ENCODE measurements around the gene TEX53. TPM values are rescaled to one million over a fixed set of nuclear protein-coding genes. Genes with fewer than 3 reads are reported as not detected.

Gene TEX53
- total RNA-seq, 6 experiments from 2014 or later: not detected

DNA sequence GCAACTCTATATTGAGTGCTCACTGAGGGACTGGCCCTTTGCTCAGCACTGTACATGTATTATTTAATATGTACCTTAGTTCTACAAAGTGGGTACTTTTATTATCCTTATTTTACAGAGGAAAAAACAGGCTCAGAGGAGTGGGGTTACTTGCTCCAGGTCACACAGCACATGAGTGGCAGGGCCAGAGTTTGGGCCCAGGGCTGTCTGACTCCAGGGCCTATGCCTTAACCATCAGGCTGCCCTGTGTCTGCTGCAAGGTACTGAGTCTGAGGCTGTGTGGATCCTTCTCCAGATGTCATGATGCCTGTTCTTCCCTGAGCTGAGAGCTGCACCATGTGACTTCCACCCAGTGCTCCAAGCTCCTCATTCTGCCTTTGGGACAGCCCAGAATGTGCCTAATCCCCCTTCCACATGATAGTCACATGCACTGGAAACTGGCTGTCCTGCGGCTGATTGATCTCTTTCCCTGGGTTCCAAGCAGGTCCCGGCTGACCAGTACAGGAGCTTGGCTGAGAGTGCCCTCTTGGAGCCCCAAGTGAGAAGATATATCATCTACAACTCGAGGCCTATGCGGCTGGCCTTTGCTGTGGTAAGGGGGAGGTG is 31.1 kb downstream of the TEX53 start:
- H3K36me3 ChIP-seq: peaks cover 0 to 15% (median 2%) of the 10 kb centered on the region in 4 donors
- H3K27ac ChIP-seq: no peak overlapping the region
- H3K4me1 ChIP-seq: peaks cover 0 to 5% (median 0%) of the 10 kb centered on the region in 4 donors
- TF ChIP-seq POLR2A (IDR thresholded peaks at IDR 0.05): no peak
- TF ChIP-seq, protein P1, sequence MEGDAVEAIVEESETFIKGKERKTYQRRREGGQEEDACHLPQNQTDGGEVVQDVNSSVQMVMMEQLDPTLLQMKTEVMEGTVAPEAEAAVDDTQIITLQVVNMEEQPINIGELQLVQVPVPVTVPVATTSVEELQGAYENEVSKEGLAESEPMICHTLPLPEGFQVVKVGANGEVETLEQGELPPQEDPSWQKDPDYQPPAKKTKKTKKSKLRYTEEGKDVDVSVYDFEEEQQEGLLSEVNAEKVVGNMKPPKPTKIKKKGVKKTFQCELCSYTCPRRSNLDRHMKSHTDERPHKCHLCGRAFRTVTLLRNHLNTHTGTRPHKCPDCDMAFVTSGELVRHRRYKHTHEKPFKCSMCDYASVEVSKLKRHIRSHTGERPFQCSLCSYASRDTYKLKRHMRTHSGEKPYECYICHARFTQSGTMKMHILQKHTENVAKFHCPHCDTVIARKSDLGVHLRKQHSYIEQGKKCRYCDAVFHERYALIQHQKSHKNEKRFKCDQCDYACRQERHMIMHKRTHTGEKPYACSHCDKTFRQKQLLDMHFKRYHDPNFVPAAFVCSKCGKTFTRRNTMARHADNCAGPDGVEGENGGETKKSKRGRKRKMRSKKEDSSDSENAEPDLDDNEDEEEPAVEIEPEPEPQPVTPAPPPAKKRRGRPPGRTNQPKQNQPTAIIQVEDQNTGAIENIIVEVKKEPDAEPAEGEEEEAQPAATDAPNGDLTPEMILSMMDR (IDR thresholded peaks at IDR 0.05): no peak
- 49% methylated on average over 4 of the region's 4 CpGs for WGBS (ENCODE audit: insufficient coverage, low coverage, low lambda C conversion rate, missing lambda C conversion rate)
- DNase-seq: no peak
- no peaks in the 10 kb centered on the region for H3K9me3 ChIP-seq
- H3K27me3 ChIP-seq: no peaks in the 10 kb centered on the region
- intact Hi-C loops (cut with DNase I): no loop called here
- no peak overlapping the region for H3K4me3 ChIP-seq
- ATAC-seq: peak in 1 of 4 donors; percentile 35

DNA sequence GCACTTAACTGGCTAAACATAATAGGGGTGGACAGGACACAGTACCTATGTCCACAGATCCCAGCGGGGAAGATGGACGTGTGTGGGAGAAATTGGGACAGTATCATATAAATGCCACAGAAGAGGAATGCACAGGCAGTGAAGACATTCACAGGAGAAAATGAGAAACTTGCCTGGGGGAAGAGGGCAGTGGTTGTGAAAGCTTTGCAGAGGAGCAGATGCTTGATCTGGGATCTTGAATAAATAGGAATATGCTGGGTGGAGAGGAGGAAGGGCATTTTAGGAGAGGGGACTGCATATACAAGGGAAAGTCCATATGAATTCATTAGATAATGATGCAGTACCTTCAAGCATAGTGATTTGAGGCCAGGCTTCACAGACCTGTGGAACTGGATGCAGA is 32.9 kb downstream of the TEX53 start:
- Histone ChIP-seq H3K4me1 (peaks cover 0 to 5% (median 0%) of the 10 kb centered on the region in 4 donors), H3K4me3 (no peak overlapping the region), H3K36me3 (peaks cover 0 to 15% (median under 1%) of the 10 kb centered on the region in 4 donors), H3K9me3 (no peaks in the 10 kb centered on the region), H3K27ac (no peak overlapping the region), H3K27me3 (no peaks in the 10 kb centered on the region)
- no peak for ATAC-seq
- no peak for DNase-seq
- TF ChIP-seq, protein P1 (IDR thresholded peaks at IDR 0.05): no peak
- TF ChIP-seq POLR2A (IDR thresholded peaks at IDR 0.05): no peak
- 86% methylated on average over 2 of the region's 2 CpGs for WGBS (ENCODE audit: insufficient coverage, low coverage, low lambda C conversion rate, missing lambda C conversion rate)
- intact Hi-C loops (cut with DNase I): no loop called here

DNA sequence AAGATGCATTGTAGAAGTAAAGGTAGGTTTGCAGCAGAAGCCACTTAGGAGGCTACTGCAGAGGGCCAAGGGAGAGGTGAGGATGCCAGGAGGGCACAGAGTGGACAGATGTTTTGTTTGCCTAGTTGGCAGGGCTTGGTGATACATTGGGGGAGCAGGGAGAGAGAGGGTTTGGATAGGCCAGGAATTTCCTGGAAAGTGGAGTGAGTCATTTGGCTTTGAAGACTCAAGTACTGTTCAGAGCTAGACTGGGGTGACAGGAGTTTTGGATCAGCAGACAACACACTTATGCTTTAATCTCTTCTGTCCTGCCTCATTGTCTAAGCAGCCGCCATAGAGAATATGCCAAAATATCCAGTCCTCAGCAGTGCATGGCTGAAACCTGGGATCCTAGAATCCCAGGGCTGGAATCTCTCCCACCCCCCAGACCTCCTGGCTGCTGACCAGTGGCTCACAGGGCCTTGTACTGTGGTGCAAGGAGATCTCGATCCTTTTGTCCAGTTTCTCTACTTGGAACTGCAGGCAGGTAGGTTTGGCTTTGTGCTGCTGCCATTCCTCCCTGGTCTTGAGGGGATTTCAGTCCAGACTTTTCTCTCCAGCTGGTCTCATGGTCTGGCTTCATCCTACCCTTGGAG is 35.5 kb downstream of the TEX53 start:
- DNase-seq: no peak
- Histone ChIP-seq H3K36me3 (peaks cover 0 to 2% (median 0%) of the 10 kb centered on the region in 4 donors), H3K27ac (no peak overlapping the region), H3K27me3 (no peaks in the 10 kb centered on the region), H3K4me1 (peaks cover 0 to 5% (median 0%) of the 10 kb centered on the region in 4 donors), H3K9me3 (no peaks in the 10 kb centered on the region), H3K4me3 (no peak overlapping the region)
- no peak for TF ChIP-seq POLR2A (IDR thresholded peaks at IDR 0.05)
- TF ChIP-seq, protein P1 (IDR thresholded peaks at IDR 0.05): no peak
- intact Hi-C loops (cut with DNase I): no loop called here
- ATAC-seq: peak; percentile 18 to 93 (median 70)
- WGBS (ENCODE audit: insufficient coverage, low coverage, low lambda C conversion rate, missing lambda C conversion rate): 83% methylated on average over 1 of the region's 2 CpGs

DNA sequence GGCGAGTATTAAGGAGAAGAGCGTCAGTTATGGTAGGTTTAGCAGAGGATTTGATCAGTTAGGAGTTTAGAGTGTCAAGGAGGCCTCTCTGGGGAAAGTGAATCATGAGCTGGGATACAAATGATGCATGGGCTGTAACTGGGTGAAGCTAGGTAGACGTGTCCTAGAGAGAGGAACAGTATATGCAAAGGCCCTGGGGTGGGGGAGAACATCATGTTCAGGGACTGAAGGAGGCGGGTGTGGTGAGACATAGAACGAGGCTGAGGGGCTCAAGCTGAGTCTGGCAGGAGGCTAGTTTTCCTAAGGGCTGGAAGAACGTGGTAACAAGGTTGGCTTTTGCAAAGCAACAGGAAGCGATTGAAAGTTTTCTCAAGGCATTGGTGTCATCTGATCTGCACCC is 36.0 kb downstream of the TEX53 start:
- no peaks in the 10 kb centered on the region for H3K9me3 ChIP-seq
- no peak for DNase-seq
- no peak for TF ChIP-seq POLR2A (IDR thresholded peaks at IDR 0.05)
- TF ChIP-seq, protein P1 (IDR thresholded peaks at IDR 0.05): no peak
- H3K36me3 ChIP-seq: no peaks in the 10 kb centered on the region
- intact Hi-C loops (cut with DNase I): no loop called here
- no peaks in the 10 kb centered on the region for H3K27me3 ChIP-seq
- H3K4me3 ChIP-seq: no peak overlapping the region
- no peak for ATAC-seq
- H3K27ac ChIP-seq: no peak overlapping the region
- WGBS (ENCODE audit: insufficient coverage, low coverage, low lambda C conversion rate, missing lambda C conversion rate): 84% methylated on average over 6 of the region's 7 CpGs
- H3K4me1 ChIP-seq: peaks cover 0 to 5% (median 0%) of the 10 kb centered on the region in 4 donors

Measured in right lobe of liver (tissue), 6 donors.